Fibroblast of skin of scalp (primary cell): ENCODE results near the gene FAM13B.
"Not testable (repeated sequence)": the region's sequence is repeated elsewhere in the genome, so short reads cannot be mapped to it uniquely, and the experiment has no call there.

ENCODE experiments used
- DNase-seq: peaks from one replicate; pipeline ENCODE4 v3.0.0-alpha.2; 2013

FAM13B gene

GRCh38 chr5:137960141-137960540, 72.7 kb downstream of the FAM13B start:
- no peak for DNase-seq

DNA sequence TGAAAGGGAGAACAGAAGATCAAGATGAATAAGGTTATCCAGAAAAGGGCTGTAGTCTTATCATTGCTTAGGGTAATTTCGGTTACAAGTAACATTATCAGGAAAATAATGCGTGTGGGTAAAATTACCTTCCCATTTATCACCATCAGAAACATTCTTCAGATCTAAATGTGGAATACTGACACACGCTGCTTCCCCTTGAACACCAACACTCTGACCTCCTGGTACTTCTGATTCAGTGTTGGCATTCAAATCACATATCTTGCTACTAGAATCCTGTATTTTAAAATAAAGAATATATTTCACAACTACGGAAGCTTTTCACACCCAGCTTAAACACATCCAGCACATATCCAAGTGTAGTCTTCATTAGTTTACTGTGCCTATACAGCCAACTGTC, 73.4 kb downstream of the FAM13B start:
- no peak for DNase-seq

- no peak for DNase-seq
These were observed 74.9 kb downstream of the FAM13B start for GRCh38 chr5:137957948-137958347.

- DNase-seq, result peak; percentile 82
These were observed 78.6 kb downstream of the FAM13B start for GRCh38 chr5:137954131-137954879.

DNA sequence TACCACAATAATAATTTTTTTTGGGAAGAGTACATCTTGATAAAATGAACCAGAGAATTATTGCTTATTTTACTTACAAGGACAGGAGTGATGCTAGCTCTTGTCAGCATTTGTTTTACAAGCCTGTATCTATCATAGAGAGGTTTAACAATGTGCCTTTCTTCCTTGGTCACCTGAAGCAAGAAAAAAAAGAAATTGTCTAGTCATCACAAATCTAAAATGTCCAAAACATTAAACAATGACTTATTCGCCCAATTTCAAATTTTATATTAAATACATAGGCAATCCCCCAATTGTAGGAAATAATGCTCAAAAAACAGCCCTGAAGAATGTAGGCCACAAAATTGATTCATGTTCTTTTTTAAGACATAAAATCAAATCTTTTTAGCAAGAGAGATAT, 87.1 kb downstream of the FAM13B start:
- no peak for DNase-seq

DNA sequence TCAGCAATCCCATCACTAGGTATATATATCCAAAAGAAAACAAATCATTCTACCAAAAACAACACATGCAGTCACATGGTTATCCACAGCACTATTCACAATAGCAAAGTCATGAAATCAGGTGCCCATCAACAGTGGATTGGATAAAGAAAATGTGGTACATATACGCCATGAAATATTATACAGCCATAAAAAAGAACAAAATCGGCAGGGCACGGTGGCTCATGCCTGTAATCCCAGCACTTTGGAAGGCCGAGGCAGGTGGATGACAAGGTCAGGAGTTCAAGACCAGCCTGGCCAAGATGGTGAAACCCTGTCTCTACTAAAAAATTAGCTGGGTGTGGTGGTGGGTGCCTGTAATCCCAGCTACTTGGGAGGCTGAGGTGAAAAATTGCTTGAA, 88.6 kb downstream of the FAM13B start:
- not testable (repeated sequence) for DNase-seq

DNA sequence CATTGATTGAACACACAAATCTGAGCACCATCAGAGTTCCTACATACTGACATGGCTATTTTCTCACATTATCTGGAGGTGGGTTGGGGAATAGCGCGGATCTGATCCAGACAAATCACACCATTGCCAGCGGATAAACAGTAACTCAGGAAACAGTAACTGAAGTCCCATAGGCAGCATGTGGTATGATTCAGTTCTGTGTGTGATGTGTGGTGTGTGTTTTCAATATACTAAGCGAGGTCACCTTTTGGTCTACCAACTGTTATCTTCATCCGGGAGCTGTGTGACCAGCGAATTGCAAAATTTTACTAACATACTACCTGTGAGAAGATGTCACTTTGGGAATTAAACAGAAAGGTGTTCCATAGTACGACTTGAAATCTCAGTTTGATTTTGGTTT, 93.5 kb downstream of the FAM13B start:
- no peak for DNase-seq

- no peak for DNase-seq
These were observed 94.1 kb downstream of the FAM13B start for GRCh38 chr5:137938751-137939143.

DNA sequence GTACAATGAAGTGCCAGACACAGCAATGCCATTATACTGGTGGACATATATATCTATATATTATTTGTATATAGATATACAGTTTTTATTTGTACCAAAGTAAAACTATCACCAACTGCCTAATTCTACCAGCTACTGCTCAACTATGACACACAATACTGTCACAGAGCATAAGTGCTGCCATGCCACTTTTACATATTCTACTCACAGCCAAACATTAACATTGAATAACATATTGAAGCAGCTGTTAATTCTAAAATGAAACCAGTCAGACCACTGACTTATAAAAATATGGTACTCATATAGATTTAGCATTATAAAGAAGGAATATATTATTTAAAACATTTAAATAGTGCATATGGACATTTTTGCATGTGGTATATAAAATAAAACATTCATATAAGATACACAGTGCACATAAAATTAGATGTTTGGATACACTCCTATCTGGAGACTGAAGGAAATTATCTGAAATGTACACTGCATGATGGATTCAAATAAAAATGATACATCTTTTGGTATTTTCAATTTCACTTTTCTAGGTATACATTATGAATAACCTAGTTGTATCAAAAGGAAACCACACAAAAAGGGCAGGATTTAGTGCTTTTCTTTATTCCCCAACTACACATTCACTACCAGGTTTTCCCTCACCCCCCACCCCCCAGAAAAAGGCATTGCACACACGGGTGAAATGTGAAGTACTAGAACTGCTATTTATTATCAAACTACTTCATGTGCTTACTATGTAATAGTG, 94.7 kb downstream of the FAM13B start:
- DNase-seq, result no peak

DNA sequence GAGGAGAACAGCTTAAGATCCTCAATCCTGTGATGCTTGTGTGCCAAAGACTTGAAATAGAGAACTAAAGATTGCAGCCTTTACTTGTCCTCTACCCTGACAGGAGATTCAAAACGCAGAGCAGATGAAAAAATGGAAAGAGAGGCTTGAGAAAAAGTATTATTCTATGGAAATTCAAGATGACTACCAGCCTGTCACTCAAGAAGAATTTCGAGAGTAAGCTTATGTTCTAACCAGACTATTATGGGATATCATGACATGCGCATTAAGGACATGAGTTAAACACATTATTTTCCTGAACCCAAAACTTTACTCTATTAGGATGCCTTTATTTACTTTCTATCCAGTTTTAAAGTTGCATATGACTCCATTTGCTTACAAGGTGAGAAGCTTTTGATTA, 97.2 kb downstream of the FAM13B start:
- DNase-seq, result no peak

DNA sequence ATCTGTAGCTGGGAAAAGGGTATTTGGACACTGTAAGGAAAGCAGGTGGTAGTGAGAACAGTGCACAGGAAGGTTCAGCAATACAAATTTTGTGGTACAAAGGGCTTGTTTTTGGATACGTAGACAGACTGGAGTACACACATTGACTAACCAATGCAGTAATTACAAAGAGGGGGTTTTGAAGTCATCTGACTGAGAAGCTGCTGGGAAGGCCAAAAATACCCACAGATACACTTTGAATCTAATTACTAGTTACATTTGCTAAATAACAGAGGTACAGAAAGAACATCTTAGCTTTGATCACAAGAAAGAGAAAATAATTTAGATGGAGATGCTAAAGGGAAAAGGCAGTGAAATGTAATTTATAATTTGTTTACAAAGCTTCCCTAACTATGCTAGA, 97.7 kb downstream of the FAM13B start:
- DNase-seq, result no peak

DNA sequence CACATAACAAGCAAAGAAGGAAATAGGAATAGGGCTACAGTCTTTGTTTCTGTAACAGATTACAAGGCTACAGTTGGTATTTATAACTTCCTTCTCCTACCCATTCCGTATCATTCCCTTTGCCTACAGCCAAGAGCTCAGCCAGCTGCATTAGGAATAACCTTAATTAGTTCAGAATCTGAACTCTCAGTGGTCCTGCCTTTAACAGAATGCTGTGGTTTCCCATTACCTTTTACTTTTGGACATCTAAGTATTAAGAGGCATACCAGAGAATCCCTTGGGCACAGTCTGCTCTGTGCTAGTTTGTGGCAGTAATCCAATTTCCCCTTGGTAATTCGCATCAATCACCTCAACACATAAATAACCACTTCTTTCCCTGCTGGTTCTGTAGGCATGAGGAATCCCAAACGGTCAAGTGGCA, 99.4 kb downstream of the FAM13B start:
- DNase-seq, result peak; percentile 33

DNA sequence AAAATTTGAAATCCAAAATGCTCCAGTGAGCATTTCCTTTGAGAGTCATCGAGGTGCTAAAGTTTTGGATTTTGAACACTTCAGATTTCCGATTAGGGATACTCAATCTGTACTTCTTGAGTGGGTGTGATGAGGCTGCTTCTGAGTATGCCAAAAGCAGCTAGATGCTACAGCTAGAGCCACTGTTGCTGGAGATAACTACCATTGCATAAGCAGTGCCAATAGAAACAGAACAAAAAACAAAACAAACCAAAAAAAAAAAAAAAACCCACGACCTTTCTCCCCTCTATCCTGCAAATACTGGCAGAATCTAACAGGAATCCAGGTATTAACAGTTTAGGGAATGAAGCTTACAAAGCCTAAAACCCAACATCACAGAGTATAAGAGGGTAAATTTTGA, 100.1 kb downstream of the FAM13B start:
- DNase-seq, result no peak

- DNase-seq, result peak; percentile 41
These were observed 109.0 kb downstream of the FAM13B start for GRCh38 chr5:137923856-137924255.

- peak; percentile 50 for DNase-seq
These were observed 110.9 kb downstream of the FAM13B start for GRCh38 chr5:137921931-137922330.

DNA sequence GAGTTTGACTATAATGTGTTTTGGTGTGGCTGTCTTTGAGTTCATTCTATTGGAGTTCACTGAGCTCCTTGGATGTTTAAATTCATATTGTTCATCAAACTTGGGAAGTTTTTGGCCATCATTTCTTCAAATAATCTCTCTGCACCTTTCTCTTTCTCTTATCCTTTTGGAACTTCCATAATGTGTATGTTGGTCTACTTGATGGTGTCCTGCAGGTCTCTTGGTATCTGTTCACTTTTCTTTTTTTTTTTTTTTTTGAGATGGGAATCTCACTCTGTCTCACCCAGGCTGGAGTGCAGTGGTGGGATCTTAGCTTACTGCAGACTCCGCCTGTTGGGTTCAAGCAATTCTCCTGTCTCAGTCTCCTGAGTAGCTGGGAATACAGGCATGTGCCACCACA, 116.0 kb downstream of the FAM13B start:
- no peak for DNase-seq

GRCh38 chr5:137914758-137915157, 118.1 kb downstream of the FAM13B start:
- no peak for DNase-seq

DNA sequence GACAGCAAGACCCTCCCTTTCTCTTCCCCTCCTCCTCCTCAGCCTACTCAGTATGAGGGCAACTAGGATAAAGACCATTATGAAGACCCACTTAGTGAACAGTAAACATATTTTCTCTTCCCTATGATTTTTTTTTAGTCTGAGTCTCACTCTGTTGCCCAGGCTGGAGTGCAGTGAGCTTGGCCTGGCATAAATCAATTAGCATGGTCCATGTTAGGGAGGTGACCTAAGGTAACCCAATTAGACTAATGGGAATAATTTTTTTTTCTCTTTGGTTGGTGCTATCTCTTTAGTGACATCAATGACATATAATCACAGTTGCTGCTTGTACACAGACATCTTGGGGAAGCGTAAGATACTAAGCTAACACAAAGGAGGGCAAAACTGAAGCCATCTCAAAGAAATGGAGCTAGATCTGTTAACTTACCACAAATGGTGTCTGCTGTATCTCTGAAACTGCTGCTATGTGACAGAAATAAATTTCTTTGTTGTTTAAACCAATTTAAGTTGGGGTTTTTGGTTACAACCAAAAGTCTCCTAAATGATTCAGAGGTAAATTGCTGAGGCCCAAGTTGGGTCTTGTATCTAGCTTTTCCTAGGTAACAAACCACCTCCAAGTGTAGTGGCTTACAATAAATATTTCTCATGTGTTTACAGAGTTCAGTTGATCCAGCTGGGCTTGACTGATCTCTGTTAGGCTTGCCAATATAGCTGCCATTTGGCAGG, 130.3 kb downstream of the FAM13B start:
- no peak for DNase-seq

DNA sequence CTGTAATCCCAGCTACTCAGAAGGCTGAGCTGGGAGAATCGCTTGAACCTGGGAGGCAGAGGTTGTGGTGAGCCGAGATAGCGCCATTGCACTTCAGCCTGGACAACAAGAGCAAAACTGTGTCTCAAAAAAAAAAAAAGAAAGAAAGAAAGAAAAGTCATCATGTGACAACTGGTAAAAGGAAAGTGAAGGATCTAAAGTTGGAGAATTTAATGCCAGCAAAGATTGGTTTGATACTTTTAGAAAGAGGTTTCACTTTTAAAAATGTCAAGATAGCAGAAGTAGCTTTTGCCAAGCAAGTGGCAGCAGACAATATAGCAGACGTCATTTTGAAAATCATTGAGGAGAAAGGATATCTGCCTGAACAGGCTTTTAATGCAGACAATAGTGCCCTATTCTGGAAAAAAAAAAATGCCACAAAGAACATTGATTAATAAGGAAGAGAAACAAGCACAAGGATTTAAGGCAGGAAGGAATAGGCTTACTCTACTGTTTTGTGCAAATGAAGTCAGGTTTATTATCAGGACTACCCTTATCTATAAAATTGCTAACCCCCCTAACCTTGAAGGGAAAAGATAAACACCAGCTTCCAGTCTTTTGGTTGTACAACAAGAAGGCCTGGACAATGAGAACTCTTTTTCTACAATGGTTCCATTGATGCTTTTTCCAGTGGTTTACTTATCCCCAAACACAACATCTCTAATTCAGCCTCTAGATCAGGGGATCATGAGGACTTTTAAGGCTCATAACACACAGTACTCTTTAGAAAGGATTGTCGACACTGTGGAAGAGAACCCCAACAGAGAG, 131.7 kb downstream of the FAM13B start:
- no peak for DNase-seq

- DNase-seq, result no peak
These were observed 133.4 kb downstream of the FAM13B start for GRCh38 chr5:137899493-137899892.

DNA sequence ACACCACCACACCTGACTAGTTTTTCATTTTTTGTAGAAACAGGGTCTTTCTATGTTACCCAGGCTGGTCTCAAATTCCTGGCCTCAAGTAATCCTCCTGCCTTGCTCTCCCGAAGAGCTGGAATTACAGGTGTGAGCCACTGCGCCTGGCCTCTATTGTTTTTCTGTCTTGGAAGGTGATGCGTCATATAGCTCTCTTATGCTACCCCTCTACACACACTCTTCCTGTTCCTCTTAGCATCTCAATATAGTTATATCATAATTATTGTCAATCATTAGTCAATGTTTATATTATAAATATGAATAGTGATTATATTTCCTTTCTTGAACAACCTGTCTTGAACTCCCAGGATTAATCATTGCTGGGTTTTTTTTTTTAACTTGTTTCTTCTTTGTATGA, 136.3 kb downstream of the FAM13B start:
- no peak for DNase-seq

DNA sequence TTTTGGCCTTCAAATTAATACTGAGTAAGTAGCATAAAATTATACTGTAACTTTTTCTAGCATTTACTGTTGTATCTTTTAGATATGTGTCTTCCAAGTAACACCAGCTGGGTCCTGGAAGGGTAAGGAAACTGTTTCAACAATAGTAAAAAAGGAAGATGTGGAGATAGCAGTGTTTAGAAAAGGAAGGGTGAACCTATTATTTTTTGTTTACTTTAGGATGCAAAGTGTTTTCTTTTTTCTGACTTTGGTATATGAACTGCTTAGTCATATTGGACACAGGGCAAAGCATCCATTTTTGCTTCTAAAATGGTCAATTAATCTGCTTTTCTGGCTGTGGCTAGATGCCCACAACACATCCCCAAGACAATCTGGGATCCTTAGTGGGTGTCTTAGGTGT, 138.3 kb downstream of the FAM13B start:
- DNase-seq, result no peak

DNA sequence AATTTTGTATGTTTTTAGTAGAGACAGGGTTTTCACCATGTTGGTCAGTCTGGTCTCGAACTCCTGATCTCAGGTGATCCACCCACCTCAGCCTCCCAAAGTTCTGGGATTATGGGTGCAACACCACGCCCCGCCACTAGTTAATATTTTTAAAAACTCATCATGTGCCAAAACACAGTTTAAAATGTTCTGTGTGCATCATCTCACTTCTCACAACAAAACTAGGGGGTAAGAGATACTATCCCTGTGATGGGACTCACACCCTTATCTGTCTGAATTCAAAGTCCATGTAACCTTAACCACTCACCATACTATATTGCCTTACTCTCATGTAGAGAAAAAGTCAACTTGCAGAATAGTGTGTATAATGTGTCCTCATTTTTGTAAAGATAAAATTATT, 141.0 kb downstream of the FAM13B start:
- no peak for DNase-seq
